Measurements from ENCODE around the gene FKBP8. TPM values are rescaled to one million over a fixed set of nuclear protein-coding genes. Genes with fewer than 3 reads are reported as not detected.
A peak's percentile ranks its signal among the peaks of the same experiment; 100 is the strongest.
"Not testable (repeated sequence)": the region's sequence is repeated elsewhere in the genome, so short reads cannot be mapped to it uniquely, and the experiment has no call there.

FKBP8 gene
- total and polyA plus RNA-seq, 2 experiments from 2014 or later = 183 to 247 TPM

DNA sequence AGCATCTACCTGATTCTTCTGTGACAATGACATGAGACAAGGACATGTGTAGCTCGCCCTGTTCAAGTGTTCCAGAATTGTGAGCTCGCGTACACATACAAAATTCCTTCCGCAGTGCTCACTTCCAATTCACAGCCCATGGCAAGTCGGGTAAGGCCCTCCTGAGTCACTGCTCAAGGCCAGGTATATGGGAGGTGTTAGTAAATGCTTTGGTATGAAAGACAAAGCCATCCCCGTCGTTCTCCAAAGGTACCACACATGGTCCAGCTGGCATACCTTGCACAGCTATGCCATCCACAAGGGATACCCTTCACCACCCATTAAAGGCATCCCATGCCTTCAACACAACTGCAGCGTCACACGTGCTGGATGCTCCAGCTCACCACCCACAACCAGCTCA lies 17.1 kb downstream of the FKBP8 start:
- H3K4me3 ChIP-seq = no peak overlapping the region
- H3K27ac ChIP-seq = no peak overlapping the region
- TF ChIP-seq CTCF (IDR thresholded peaks at IDR 0.05; ENCODE audit: poor library complexity) (no peak), EZH2phosphoT487 (IDR thresholded peaks at IDR 0.05; ENCODE audit: low read depth, severe bottlenecking, unreplicated experiment) (no peak), EZH2 (IDR thresholded peaks at IDR 0.05; ENCODE audit: borderline replicate concordance) (no peak)
- no peaks in the 10 kb centered on the region for H3K36me3 ChIP-seq (replicated peaks; ENCODE audit: insufficient read depth, low read depth)
- no peak for DNase-seq (ENCODE audit: low spot score)
- H3K9me2 ChIP-seq (replicated peaks; ENCODE audit: insufficient read depth) = no peaks in the 10 kb centered on the region
- no peak overlapping the region for H3K4me2 ChIP-seq
- no peak overlapping the region for H2AFZ ChIP-seq
- H3K9me3 ChIP-seq (ENCODE audit: low read depth) = no peaks in the 10 kb centered on the region
- H3K4me1 ChIP-seq (ENCODE audit: insufficient read depth) = no peaks in the 10 kb centered on the region
- peaks cover 4% of the 10 kb centered on the region for H3K79me2 ChIP-seq
- H4K20me1 ChIP-seq (ENCODE audit: insufficient read depth, poor library complexity, severe bottlenecking) = no peaks in the 10 kb centered on the region
- WGBS (ENCODE audit: low lambda C conversion rate, missing lambda C conversion rate) = 89% methylated on average over 9 of the region's 9 CpGs
- no peaks in the 10 kb centered on the region for H3K27me3 ChIP-seq

- TF ChIP-seq EZH2 (IDR thresholded peaks at IDR 0.05; ENCODE audit: borderline replicate concordance) (no peak), EZH2phosphoT487 (IDR thresholded peaks at IDR 0.05; ENCODE audit: low read depth, severe bottlenecking, unreplicated experiment) (no peak), CTCF (IDR thresholded peaks at IDR 0.05; ENCODE audit: poor library complexity) (no peak)
- no peaks in the 10 kb centered on the region for H3K9me2 ChIP-seq (replicated peaks; ENCODE audit: insufficient read depth)
- no peaks in the 10 kb centered on the region for H3K27me3 ChIP-seq
- H3K9me3 ChIP-seq (ENCODE audit: low read depth) = no peaks in the 10 kb centered on the region
- no peak overlapping the region for H3K4me3 ChIP-seq
- no peak overlapping the region for H3K27ac ChIP-seq
- H4K20me1 ChIP-seq (ENCODE audit: insufficient read depth, poor library complexity, severe bottlenecking) = no peaks in the 10 kb centered on the region
- no peak overlapping the region for H2AFZ ChIP-seq
- no peak for DNase-seq (ENCODE audit: low spot score)
- no peaks in the 10 kb centered on the region for H3K36me3 ChIP-seq (replicated peaks; ENCODE audit: insufficient read depth, low read depth)
- H3K4me2 ChIP-seq = no peak overlapping the region
- WGBS (ENCODE audit: low lambda C conversion rate, missing lambda C conversion rate) = 88% methylated on average over 9 of the region's 9 CpGs
- peaks cover 11% of the 10 kb centered on the region for H3K4me1 ChIP-seq (ENCODE audit: insufficient read depth)
- peaks cover 18% of the 10 kb centered on the region for H3K79me2 ChIP-seq
Measured at GRCh38 chr19:18523841-18524240, 19.5 kb downstream of the FKBP8 start.

- Histone ChIP-seq H3K79me2 (peaks cover 27% of the 10 kb centered on the region), H3K4me1 (ENCODE audit: insufficient read depth) (peaks cover 18% of the 10 kb centered on the region), H3K4me2 (peak overlapping the region; percentile 67), H3K27ac (peak overlapping the region; percentile 51), H2AFZ (peak overlapping the region; percentile 23)
- H3K9me2 ChIP-seq (replicated peaks; ENCODE audit: insufficient read depth); H3K9me3 ChIP-seq (ENCODE audit: low read depth); H3K27me3 ChIP-seq; H3K4me3 ChIP-seq; DNase-seq (ENCODE audit: low spot score); H3K36me3 ChIP-seq (replicated peaks; ENCODE audit: insufficient read depth, low read depth); H4K20me1 ChIP-seq (ENCODE audit: insufficient read depth, poor library complexity, severe bottlenecking): not testable (repeated sequence)
- WGBS (ENCODE audit: low lambda C conversion rate, missing lambda C conversion rate) = 87% methylated on average over 19 of the region's 19 CpGs
Measured at GRCh38 chr19:18522862-18523440, 20.4 kb downstream of the FKBP8 start.

- Histone ChIP-seq H4K20me1 (ENCODE audit: insufficient read depth, poor library complexity, severe bottlenecking) (peaks cover 8% of the 10 kb centered on the region), H3K4me2 (peak overlapping the region; percentile 67), H3K9me2 (replicated peaks; ENCODE audit: insufficient read depth) (no peaks in the 10 kb centered on the region), H3K9me3 (ENCODE audit: low read depth) (no peaks in the 10 kb centered on the region), H3K36me3 (replicated peaks; ENCODE audit: insufficient read depth, low read depth) (no peaks in the 10 kb centered on the region), H3K4me1 (ENCODE audit: insufficient read depth) (peaks cover 18% of the 10 kb centered on the region), H3K4me3 (no peak overlapping the region), H3K27me3 (no peaks in the 10 kb centered on the region), H3K27ac (peak overlapping the region; percentile 51), H3K79me2 (peaks cover 33% of the 10 kb centered on the region), H2AFZ (peak overlapping the region; percentile 23)
- DNase-seq (ENCODE audit: low spot score) = peak; percentile 100
- TF ChIP-seq CTCF (IDR thresholded peaks at IDR 0.05; ENCODE audit: poor library complexity) (no peak), EZH2phosphoT487 (IDR thresholded peaks at IDR 0.05; ENCODE audit: low read depth, severe bottlenecking, unreplicated experiment) (no peak), EZH2 (IDR thresholded peaks at IDR 0.05; ENCODE audit: borderline replicate concordance) (no peak)
- WGBS (ENCODE audit: low lambda C conversion rate, missing lambda C conversion rate) = 2% methylated on average over 50 of the region's 51 CpGs
Measured at GRCh38 chr19:18522124-18522861, 21.1 kb downstream of the FKBP8 start.
